OCI-LY1 (cell line): ENCODE data around the gene CLEC17A.

ENCODE experiments used
- H2AFZ ChIP-seq: fragments of 200-600 bp; sonication (generic), shearing (Covaris generic); 2 replicates; pipeline ENCODE4 v1.6.0; 2014; ENCODE audit warnings: antibody characterized with exemption, mild to moderate bottlenecking, low read length
- H3F3A ChIP-seq: fragments of 200-600 bp; sonication (generic), shearing (Covaris generic); 2 replicates; pipeline ENCODE4 v1.6.0; 2014; ENCODE audit warnings: mild to moderate bottlenecking, antibody characterized with exemption, low read length, moderate library complexity; ENCODE audit not compliant: insufficient read depth
- H3K27ac ChIP-seq: fragments of 200-600 bp; sonication (generic); 2 replicates; pipeline ENCODE4 v1.5.1; 2014; ENCODE audit warnings: low read length, mixed run types, mild to moderate bottlenecking, low read depth; ENCODE audit not compliant: poor library complexity, severe bottlenecking
- H3K27me3 ChIP-seq: fragments of 200-600 bp; sonication (generic); 2 replicates; pipeline ENCODE4 v1.6.0; 2014; ENCODE audit warnings: antibody characterized with exemption, mild to moderate bottlenecking, low read length, moderate library complexity; ENCODE audit not compliant: insufficient read depth
- H3K36me3 ChIP-seq: fragments of 200-600 bp; sonication (generic); 2 replicates; pipeline ENCODE4 v1.6.1; 2014; ENCODE audit warnings: mild to moderate bottlenecking, antibody characterized with exemption, low read length, moderate library complexity, mixed read lengths; ENCODE audit not compliant: insufficient read depth
- H3K4me1 ChIP-seq: fragments of 200-600 bp; sonication (generic); 2 replicates; pipeline ENCODE4 v1.5.1; 2014; ENCODE audit warnings: mild to moderate bottlenecking, low read length, moderate library complexity; ENCODE audit not compliant: insufficient read depth, severe bottlenecking
- H3K4me2 ChIP-seq: fragments of 200-600 bp; sonication (generic), shearing (Covaris generic); 2 replicates; pipeline ENCODE4 v1.6.1; 2014; ENCODE audit warnings: low read length
- H3K4me3 ChIP-seq: fragments of 200-600 bp; sonication (generic); 2 replicates; pipeline ENCODE4 v1.5.1; 2014; ENCODE audit warnings: low read length, low read depth, mild to moderate bottlenecking, mixed read lengths; ENCODE audit not compliant: poor library complexity, severe bottlenecking
- H3K79me2 ChIP-seq: fragments of 200-600 bp; shearing (Covaris generic); 2 replicates; pipeline ENCODE4 v1.6.1; 2016; ENCODE audit warnings: mixed run types, low read length, mixed read lengths; ENCODE audit not compliant: insufficient read depth
- H3K9ac ChIP-seq: fragments of 200-600 bp; sonication (generic), shearing (Covaris generic); 2 replicates; pipeline ENCODE4 v1.6.1; 2014; ENCODE audit warnings: mild to moderate bottlenecking, low read length, mixed read lengths
- H3K9me2 ChIP-seq: fragments of 200-600 bp; sonication (generic), shearing (Covaris generic); 2 replicates; pipeline ENCODE4 v1.6.1; 2014; ENCODE audit warnings: low read depth, mild to moderate bottlenecking, low read length, mixed read lengths
- H3K9me3 ChIP-seq: fragments of 200-600 bp; shearing (Covaris generic); 2 replicates; pipeline ENCODE4 v1.6.1; 2014; ENCODE audit warnings: low read length, mixed read lengths
- H4K20me1 ChIP-seq: fragments of 200-600 bp; sonication (generic), shearing (Covaris generic); 2 replicates; pipeline ENCODE4 v1.6.0; 2016; ENCODE audit warnings: mild to moderate bottlenecking, low read length; ENCODE audit not compliant: insufficient read depth
- CTCF ChIP-seq: fragments of 200-600 bp; sonication (generic), shearing (Covaris generic); IDR thresholded peaks from 2 replicates; pipeline ENCODE4 v1.5.1; 2017; ENCODE audit warnings: mild to moderate bottlenecking, antibody characterized with exemption, low read length, moderate library complexity, mixed read lengths
- EZH2 ChIP-seq: fragments of 200-600 bp; sonication (generic), shearing (Covaris generic); IDR thresholded peaks from 2 replicates; pipeline ENCODE4 v1.8.0; 2017; ENCODE audit warnings: borderline replicate concordance, mixed run types, mild to moderate bottlenecking, antibody characterized with exemption, low read length, moderate library complexity, mixed read lengths

CLEC17A gene

GRCh38 chr19:14576363-14576762, 6.5 kb upstream of the CLEC17A start:
- H3K4me3 ChIP-seq: no peak overlapping the region
- no peaks in the 10 kb centered on the region for H4K20me1 ChIP-seq
- no peaks in the 10 kb centered on the region for H3K9me3 ChIP-seq
- H3K36me3 ChIP-seq: no peaks in the 10 kb centered on the region
- H3F3A ChIP-seq: no peaks in the 10 kb centered on the region
- peaks cover 3% of the 10 kb centered on the region for H3K79me2 ChIP-seq
- no peak overlapping the region for H3K9ac ChIP-seq
- peaks cover 42% of the 10 kb centered on the region for H3K4me1 ChIP-seq
- no peak overlapping the region for H2AFZ ChIP-seq
- no peak overlapping the region for H3K27ac ChIP-seq
- no peaks in the 10 kb centered on the region for H3K27me3 ChIP-seq
- TF ChIP-seq CTCF (no peak), EZH2 (no peak)
- H3K4me2 ChIP-seq: no peak overlapping the region
- H3K9me2 ChIP-seq: no peaks in the 10 kb centered on the region

DNA sequence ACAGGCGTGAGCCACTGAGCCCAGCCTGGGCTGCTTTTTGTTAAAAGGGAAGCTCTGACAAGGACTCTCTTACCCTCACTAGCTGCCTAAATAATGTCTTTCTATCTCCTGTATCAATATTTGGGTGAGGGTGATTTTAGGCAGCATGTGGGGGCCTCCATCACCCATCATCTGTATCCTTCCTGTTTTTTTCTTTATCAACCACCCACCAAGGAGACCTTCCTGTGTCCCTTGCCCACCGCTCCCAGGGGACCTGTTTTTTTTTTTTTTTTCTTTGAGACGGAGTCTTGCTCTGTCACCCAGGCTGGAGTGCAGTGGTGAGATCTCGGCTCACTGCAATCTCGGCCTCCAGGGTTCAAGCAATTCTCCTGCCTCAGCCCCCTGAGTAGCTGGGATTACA, 5.6 kb upstream of the CLEC17A start:
- H4K20me1 ChIP-seq: no peaks in the 10 kb centered on the region
- H3K4me3 ChIP-seq: no peak overlapping the region
- H3K9me2 ChIP-seq: no peaks in the 10 kb centered on the region
- peak overlapping the region; percentile 76 for H3K27ac ChIP-seq
- H3K4me2 ChIP-seq: no peak overlapping the region
- H3K36me3 ChIP-seq: no peaks in the 10 kb centered on the region
- H3F3A ChIP-seq: no peaks in the 10 kb centered on the region
- no peaks in the 10 kb centered on the region for H3K9me3 ChIP-seq
- no peak overlapping the region for H2AFZ ChIP-seq
- TF ChIP-seq EZH2: no peak
- TF ChIP-seq CTCF: no peak
- H3K79me2 ChIP-seq: no peaks in the 10 kb centered on the region
- H3K4me1 ChIP-seq: peaks cover 43% of the 10 kb centered on the region
- H3K27me3 ChIP-seq: no peaks in the 10 kb centered on the region
- no peak overlapping the region for H3K9ac ChIP-seq

DNA sequence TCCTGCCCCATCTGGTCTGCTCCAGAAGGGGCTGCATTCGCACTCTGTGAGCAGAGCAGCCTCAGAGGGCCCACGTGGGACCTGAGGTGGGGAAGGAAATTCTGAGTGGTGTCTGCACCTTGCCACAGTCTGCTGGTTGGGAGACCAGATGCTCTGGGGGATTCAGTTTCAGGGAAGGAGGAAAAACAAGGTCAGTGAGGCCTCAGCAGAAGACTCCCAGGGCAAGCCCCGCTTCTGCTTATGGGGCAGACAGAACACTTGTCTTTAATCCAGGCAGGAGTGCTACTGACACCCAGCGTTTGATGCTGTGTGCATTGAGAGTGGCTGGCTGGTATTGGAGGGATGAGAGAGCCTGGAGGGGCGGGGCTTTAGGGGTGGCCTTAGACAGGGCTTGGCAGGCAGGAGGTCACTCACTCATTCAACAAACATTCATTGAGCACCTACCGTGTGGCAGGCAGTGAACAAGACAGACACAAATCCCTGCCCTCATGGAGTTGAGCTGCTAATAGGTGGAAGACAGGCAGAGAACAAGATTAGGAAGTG, 4.9 kb upstream of the CLEC17A start:
- Histone ChIP-seq H2AFZ (no peak overlapping the region), H3K4me3 (no peak overlapping the region), H3K79me2 (no peaks in the 10 kb centered on the region), H3K36me3 (no peaks in the 10 kb centered on the region), H3K4me1 (peaks cover 41% of the 10 kb centered on the region), H3K9ac (no peak overlapping the region), H3K27me3 (no peaks in the 10 kb centered on the region), H4K20me1 (no peaks in the 10 kb centered on the region), H3K9me3 (no peaks in the 10 kb centered on the region), H3K4me2 (no peak overlapping the region), H3F3A (no peaks in the 10 kb centered on the region), H3K9me2 (no peaks in the 10 kb centered on the region), H3K27ac (peak overlapping the region; percentile 76)
- TF ChIP-seq EZH2: no peak
- no peak for TF ChIP-seq CTCF
